Activated CD4-positive, alpha-beta T cell treated with anti-CD3 and anti-CD28 coated beads, Interleukin-2, amount 10 ng/mL, durations not matched to agents 7 days and 5 days (primary cell): Measurements from ENCODE around the gene SEC14L3. TPM values are rescaled to one million over a fixed set of nuclear protein-coding genes. Genes with fewer than 3 reads are reported as not detected.

Experiments
- CTCF ChIA-PET: fragments of 350-600 bp; sonication (Branson Sonifier 250); formaldehyde crosslinking; loops from one replicate; lab custom pipeline; 2021; ENCODE audit warnings: antibody characterized with exemption; lab: Charles Lee
- POLR2A ChIA-PET: fragments of 350-600 bp; sonication (Branson Sonifier 250); formaldehyde crosslinking; loops from one replicate; lab custom pipeline; 2021; ENCODE audit warnings: antibody characterized with exemption; lab: Charles Lee
- DNase-seq: peaks from one replicate; pipeline ENCODE4 v3.0.0-alpha.2; 2020
- H3K27ac Mint-ChIP-seq: one replicate; pipeline ENCODE4 v1.8.0; 2021; ENCODE audit warnings: mild to moderate bottlenecking, moderate library complexity, mixed read lengths
- H3K27me3 Mint-ChIP-seq: one replicate; pipeline ENCODE4 v1.8.0; 2021; ENCODE audit warnings: mixed read lengths
- H3K36me3 Mint-ChIP-seq: one replicate; pipeline ENCODE4 v1.8.0; 2021; ENCODE audit warnings: low read depth, mixed read lengths
- H3K4me1 Mint-ChIP-seq: one replicate; pipeline ENCODE4 v1.8.0; 2021; ENCODE audit warnings: mixed read lengths
- H3K4me3 Mint-ChIP-seq: one replicate; pipeline ENCODE4 v1.8.0; 2021; ENCODE audit warnings: mild to moderate bottlenecking, moderate library complexity, mixed read lengths
- H3K9me3 Mint-ChIP-seq: one replicate; pipeline ENCODE4 v1.8.0; 2021; ENCODE audit warnings: mixed read lengths
- total RNA-seq, 2 experiments: library from RNA; stranded (reverse); gene quantifications; one replicate each; pipeline ENCODE4 v1.2.3, GENCODE V29; 2021

The SEC14L3 gene
- total RNA-seq, 2 experiments from 2014 or later: not detected

DNA sequence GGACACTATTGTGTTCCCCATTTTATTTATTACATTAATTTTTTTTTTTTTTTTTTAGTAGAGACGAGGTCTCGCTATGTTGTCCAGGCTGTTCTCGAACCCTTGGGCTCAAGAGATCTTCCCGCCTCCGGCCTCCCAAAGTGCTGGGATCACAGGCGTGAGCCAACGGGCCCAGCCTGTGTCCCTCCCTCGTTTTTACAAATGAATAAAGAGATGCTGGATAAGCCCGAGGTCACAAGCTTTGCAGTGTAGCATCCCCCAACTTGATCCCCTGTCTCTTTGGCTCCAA is 46.5 kb downstream of the SEC14L3 start:
- Mint-ChIP-seq H3K4me1 (peaks cover 60% of the 10 kb centered on the region), H3K27ac (peak overlapping the region; percentile 92)
- POLR2A ChIA-PET: interaction anchor here (0.7 to 1.0 kb wide), 2 partner anchors 15 to 29 kb away, joined by 3 to 4 read pairs; partner anchors contain the start of gene SEC14L2

DNA sequence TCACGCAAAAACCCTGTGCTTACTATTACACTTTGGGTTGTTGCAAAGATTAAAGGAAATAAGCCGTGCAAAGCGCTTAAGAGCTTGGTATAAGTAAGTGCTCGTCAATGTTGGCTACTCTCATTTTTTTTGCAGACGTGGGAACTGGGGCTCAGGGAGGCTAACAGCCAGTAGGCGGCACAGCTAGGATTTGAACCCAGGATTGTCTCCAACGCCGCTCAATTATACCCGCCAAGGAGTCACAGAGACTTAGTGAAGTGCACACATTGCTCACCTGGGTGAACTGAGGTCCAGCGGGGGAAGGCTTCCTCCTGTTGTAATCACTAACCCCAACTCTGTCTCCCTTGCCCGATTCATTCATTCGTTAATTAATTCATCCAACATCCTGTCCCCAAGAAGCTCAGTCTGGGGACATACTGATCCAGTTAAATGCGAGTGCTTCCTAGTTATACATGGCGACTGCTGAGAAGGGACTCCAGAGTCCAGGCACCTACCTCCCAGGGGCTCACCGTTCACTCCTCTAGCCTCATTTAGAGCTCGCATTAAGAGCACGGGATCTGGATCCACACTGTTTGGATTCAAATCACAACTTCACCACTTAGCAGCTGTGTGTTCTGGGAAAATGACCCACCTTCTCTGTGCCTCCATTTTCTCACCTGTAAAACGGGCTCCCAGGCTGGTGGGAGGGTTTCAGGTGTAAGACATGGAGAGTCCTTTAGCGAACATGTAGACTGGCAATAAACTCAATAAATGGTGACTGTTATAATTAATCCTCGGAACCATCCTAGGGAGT is 47.1 kb downstream of the SEC14L3 start:
- Mint-ChIP-seq H3K27ac (peak overlapping the region; percentile 99), H3K4me3 (peak overlapping the region; percentile 99), H3K27me3 (no peaks in the 10 kb centered on the region), H3K36me3 (peaks cover 35% of the 10 kb centered on the region), H3K4me1 (peaks cover 61% of the 10 kb centered on the region), H3K9me3 (no peaks in the 10 kb centered on the region)
- ChIA-PET CTCF (interaction anchor here (0.5 to 7.4 kb wide), 19 partner anchors 10 to 391 kb away, joined by 3 to 91 read pairs (median 6); partner anchors contain the start of genes CASTOR1, CCDC157, RNF215 and SEC14L2), POLR2A (interaction anchor here (0.7 to 1.0 kb wide), 2 partner anchors 15 to 28 kb away, joined by 3 to 4 read pairs; partner anchors contain the start of gene SEC14L2)
- peak; percentile 40 for DNase-seq

More for the DNA sequence above, 46.5 kb downstream of the SEC14L3 start:
- CTCF ChIA-PET: interaction anchor here (0.9 to 7.4 kb wide), 14 partner anchors 11 to 160 kb away, joined by 3 to 91 read pairs (median 7); partner anchors contain the start of genes CASTOR1, RNF215 and SEC14L2
- Mint-ChIP-seq H3K36me3 (peaks cover 37% of the 10 kb centered on the region), H3K4me3 (peak overlapping the region; percentile 99), H3K9me3 (no peaks in the 10 kb centered on the region), H3K27me3 (no peaks in the 10 kb centered on the region)
- no peak for DNase-seq

DNA sequence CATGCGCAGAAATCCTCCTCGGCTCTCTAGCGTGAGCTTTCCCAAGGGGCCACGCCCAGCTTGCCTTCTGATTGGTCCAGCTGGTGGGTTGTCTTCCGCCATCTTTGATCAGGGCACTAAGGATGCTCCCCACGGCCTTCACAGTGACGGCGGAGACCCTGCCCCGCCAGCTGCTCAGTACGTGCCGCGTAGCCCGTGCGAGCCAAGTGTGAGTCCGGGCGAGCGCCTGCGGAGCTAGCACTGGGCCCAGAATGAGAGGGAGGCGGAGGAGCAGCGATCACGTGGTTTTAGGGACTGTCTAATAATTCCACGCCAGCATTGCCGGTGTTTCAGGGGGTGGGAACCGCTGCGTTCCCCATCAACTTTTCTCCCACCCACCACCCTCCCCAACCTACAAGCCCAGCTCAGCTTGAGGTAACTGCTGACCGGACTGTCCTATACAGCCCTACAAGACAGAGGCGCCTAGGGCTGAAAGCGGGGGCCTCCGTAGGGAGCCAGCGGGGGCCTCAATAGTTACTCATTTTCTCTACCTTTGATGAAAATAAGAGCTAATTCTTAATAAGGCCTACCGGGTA is 47.8 kb downstream of the SEC14L3 start:
- H3K4me1 Mint-ChIP-seq: peaks cover 63% of the 10 kb centered on the region
- peak overlapping the region; percentile 99 for H3K27ac Mint-ChIP-seq
- peak overlapping the region; percentile 99 for H3K4me3 Mint-ChIP-seq
- no peaks in the 10 kb centered on the region for H3K9me3 Mint-ChIP-seq
- H3K36me3 Mint-ChIP-seq: peaks cover 38% of the 10 kb centered on the region
- ChIA-PET POLR2A (interaction anchor here (0.7 to 1.0 kb wide), 3 partner anchors 21 to 246 kb away, joined by 3 read pairs; partner anchors contain the start of gene SEC14L2), CTCF (interaction anchor here (0.5 to 7.4 kb wide), 15 partner anchors 9 to 390 kb away, joined by 3 to 91 read pairs (median 6); partner anchors contain the start of genes CASTOR1, CCDC157, RNF215 and SEC14L2)
- peak; percentile 100 for DNase-seq
- no peaks in the 10 kb centered on the region for H3K27me3 Mint-ChIP-seq

DNA sequence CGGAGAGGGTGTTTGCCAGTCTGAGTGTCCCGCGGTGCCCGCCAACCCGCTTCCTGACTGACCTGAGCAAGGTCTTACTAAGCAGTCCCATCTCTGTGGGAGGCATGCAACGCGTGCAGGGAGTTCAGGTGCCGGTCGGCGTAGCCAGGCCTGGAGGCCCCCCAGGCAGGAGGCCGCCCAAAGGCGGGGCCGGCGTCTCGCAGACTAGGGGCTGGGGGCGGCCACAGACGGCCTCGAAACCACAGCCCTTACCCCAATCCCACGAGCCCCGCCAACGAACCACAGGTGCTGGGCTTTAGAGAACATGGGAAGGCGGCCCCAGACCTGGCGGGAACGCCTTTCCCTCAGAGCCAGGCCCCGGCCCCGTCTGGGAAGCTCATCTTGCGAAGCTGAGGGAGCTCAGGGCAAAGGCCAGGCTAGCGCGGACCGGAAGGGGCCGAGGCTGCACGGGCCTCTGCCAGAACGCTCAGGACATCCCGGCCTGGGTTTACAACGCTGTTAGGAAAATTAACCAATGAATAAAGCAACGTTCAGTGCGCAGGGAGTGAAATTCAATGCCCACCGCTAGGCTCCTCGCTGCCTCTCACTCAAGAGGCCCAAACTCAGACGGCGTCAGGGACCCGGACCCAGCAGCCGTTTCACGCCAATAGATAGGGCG is 48.4 kb downstream of the SEC14L3 start:
- CTCF ChIA-PET: interaction anchor here (0.8 to 7.4 kb wide), 13 partner anchors 9 to 135 kb away, joined by 3 to 91 read pairs (median 12); partner anchors contain the start of genes CASTOR1, CCDC157, RNF215 and SEC14L2

DNA sequence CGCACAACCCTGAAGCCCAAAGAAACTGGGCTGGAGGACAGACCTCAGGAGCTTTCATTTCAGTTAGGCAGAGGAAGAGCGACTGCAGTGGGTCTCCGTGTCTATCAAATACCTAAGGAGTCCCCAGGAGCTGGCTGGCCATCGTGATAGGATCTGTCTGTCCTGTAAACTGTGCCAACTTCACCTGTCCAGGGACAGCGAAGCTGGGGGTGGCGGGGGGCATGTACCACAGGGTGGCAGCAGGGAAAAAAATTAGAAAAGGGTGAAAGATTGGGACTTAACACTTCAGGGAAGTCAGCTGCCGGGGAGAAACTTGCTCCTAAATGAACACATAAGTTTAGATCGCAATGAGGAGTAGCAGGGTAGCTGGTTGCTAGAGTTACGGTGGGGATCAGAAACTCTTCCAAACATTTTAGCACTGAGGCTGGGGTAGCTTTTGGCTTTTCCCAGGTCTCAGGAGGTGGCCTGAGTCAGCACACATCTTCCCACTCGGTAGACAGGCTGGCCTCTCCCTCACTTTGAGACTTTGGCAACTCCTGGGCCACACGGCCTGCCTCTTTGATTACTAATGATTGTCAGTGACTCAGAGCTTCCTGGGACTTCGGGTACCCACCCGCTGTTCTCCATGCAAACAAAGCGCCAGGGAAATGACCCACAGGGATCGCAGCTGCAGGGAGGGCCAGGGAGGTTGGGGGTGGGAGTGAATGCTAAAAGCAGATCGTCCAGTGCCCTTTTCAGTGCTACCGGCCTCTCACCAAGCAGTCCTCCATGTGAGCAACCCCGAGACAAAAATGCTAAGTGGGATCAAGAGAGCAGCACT is 49.1 kb downstream of the SEC14L3 start:
- CTCF ChIA-PET: interaction anchor here (0.5 to 7.4 kb wide), 11 partner anchors 8 to 1656 kb away, joined by 3 to 91 read pairs (median 10); partner anchors contain the start of genes CASTOR1, RNF215 and SEC14L2
- Mint-ChIP-seq H3K27me3 (no peaks in the 10 kb centered on the region), H3K4me1 (peaks cover 62% of the 10 kb centered on the region), H3K36me3 (peaks cover 38% of the 10 kb centered on the region), H3K27ac (peak overlapping the region; percentile 99), H3K4me3 (peak overlapping the region; percentile 99), H3K9me3 (no peaks in the 10 kb centered on the region)
- POLR2A ChIA-PET: interaction anchor here (0.7 to 1.0 kb wide), 3 partner anchors 12 to 30 kb away, joined by 3 to 5 read pairs (median 3); no protein-coding TSS in a partner anchor
- DNase-seq: peak; percentile 12

More for the DNA sequence above, 48.4 kb downstream of the SEC14L3 start:
- POLR2A ChIA-PET: interaction anchor here (0.7 to 1.0 kb wide), 2 partner anchors 21 to 245 kb away, joined by 3 read pairs; no protein-coding TSS in a partner anchor
- Mint-ChIP-seq H3K4me3 (peak overlapping the region; percentile 99), H3K9me3 (no peaks in the 10 kb centered on the region), H3K27ac (peak overlapping the region; percentile 99), H3K27me3 (no peaks in the 10 kb centered on the region), H3K4me1 (peaks cover 63% of the 10 kb centered on the region), H3K36me3 (peaks cover 36% of the 10 kb centered on the region)
- DNase-seq: peak; percentile 41

DNA sequence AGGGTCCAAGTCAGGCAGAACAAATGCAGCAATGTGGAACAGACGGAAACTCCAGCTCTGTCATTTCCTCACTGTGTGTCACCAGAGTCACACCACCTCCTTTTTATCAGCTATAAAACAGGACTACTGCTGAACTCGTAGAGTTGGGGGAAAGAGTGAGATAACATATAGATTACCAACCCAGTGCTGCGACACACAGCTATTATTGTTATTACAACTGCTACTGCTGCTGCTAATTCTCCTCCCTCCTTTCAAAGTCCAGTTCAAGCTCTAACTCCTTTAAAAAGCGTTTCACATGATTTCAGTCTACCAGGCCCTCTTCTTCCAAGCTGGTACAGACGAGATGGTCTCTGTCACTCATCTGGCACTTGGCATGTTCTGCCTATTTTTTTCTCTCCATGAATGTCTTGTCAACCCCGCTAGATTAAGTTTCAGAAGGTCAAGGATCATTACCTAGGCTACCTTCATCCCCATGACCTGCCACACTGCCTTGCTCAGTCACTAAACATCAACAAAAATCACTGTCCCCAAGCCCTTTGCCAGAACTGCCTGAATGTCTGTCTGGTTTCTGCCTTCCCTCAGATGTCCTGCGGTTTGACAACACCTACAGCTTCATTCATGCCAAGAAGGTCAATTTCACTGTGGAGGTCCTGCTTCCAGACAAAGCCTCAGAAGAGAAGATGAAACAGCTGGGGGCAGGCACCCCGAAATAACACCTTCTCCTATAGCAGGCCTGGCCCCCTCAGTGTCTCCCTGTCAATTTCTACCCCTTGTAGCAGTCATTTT is 49.9 kb downstream of the SEC14L3 start:
- POLR2A ChIA-PET: interaction anchor here (0.7 to 0.8 kb wide), 2 partner anchors 12 to 29 kb away, joined by 3 to 5 read pairs; no protein-coding TSS in a partner anchor
- CTCF ChIA-PET: interaction anchor here (0.5 to 7.4 kb wide), 13 partner anchors 7 to 1655 kb away, joined by 3 to 91 read pairs (median 5); partner anchors contain the start of genes RNF215 and SEC14L2
- peak overlapping the region; percentile 99 for H3K27ac Mint-ChIP-seq
- H3K27me3 Mint-ChIP-seq: no peaks in the 10 kb centered on the region
- H3K36me3 Mint-ChIP-seq: peaks cover 34% of the 10 kb centered on the region
- H3K4me3 Mint-ChIP-seq: peak overlapping the region; percentile 99
- DNase-seq: no peak
- no peaks in the 10 kb centered on the region for H3K9me3 Mint-ChIP-seq
- peaks cover 55% of the 10 kb centered on the region for H3K4me1 Mint-ChIP-seq

DNA sequence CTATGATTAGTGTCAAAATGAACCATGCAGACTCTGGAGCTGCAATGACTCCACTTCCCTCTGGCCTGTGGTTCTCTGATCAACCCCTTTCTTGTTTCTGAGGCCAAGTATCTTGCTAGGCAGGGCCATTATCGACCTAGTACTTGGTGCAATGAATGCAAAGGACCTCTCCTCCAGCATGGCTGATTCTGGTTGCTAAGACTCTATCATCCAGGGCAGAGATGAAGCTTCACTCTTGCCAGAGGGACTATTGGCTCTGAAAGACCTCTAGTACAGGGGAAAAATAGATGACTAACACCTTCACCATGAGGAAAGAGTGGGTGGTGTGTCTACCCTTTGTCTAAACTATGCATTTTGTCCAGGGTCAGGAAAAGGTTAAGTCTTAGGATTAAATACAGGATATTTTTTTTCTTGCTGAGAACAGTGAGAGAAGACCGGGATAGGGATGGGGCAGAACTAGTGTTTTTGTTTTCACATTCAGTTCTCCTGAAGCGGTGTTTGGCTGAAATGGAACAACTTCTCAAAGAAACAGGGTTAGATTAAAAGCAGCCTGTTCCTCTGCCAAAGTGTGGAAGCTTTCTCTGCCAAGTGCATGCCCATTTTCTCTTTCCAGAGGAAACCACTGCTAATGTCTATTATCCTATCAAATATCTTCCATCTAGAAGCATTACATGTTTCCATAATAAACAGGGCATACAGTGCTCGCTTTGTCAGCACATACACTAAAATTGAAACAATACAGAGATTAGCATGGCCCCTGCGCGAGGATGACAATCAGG is 51.3 kb downstream of the SEC14L3 start:
- ChIA-PET POLR2A (no interaction called here), CTCF (interaction anchor here (0.6 to 4.8 kb wide), 4 partner anchors 9 to 132 kb away, joined by 3 to 28 read pairs (median 6); no protein-coding TSS in a partner anchor)
- H3K36me3 Mint-ChIP-seq: peaks cover 42% of the 10 kb centered on the region

DNA sequence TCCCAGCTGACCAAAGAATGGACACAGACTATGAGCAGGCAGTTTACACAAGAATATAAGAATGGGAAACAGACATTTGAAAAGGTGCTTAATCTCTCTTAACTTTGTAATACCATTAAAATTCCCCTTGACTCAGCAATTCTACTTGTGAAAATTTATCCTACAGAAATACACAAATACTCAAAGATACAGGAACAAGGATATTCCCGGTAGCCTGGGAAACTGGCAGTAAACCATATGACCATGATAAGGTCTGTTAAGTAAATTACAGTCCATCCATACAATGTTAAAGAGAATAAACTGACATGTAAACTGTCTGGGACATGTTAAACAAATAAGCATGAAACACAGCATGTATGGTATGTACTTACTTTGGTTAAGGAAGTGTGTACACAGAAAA is 55.0 kb downstream of the SEC14L3 start:
- Mint-ChIP-seq H3K4me3 (no peak overlapping the region), H3K27ac (no peak overlapping the region), H3K4me1 (peaks cover 43% of the 10 kb centered on the region), H3K27me3 (no peaks in the 10 kb centered on the region), H3K9me3 (no peaks in the 10 kb centered on the region), H3K36me3 (peaks cover 50% of the 10 kb centered on the region)
- ChIA-PET POLR2A (no interaction called here), CTCF (no interaction called here)
- DNase-seq: no peak

More for the DNA sequence above, 51.3 kb downstream of the SEC14L3 start:
- H3K4me1 Mint-ChIP-seq: peaks cover 47% of the 10 kb centered on the region
- H3K27ac Mint-ChIP-seq: no peak overlapping the region
- H3K4me3 Mint-ChIP-seq: no peak overlapping the region
- DNase-seq: no peak
- H3K9me3 Mint-ChIP-seq: no peaks in the 10 kb centered on the region
- no peaks in the 10 kb centered on the region for H3K27me3 Mint-ChIP-seq

DNA sequence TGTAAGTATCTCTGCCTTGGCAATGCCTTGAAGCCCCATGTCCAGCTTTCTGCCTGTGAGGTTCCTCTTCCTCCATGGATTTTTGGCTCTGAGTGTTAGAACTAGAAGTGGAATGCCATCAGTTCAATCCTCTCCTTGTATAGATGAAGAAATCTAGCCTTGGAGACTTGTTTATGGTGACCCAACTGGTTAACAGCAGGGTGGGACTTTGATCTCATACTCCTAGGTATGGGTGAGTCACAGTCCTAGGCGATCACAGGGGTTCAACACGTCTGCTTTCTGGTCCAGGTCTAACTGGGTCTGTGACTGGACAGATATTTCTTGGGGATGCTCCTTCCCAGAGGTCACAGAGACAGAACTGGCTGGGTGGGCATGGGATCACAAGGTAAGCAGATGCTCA is 55.4 kb downstream of the SEC14L3 start:
- ChIA-PET CTCF (no interaction called here), POLR2A (no interaction called here)
- Mint-ChIP-seq H3K4me3 (no peak overlapping the region), H3K27me3 (no peaks in the 10 kb centered on the region), H3K9me3 (no peaks in the 10 kb centered on the region), H3K27ac (no peak overlapping the region), H3K4me1 (peaks cover 40% of the 10 kb centered on the region), H3K36me3 (peaks cover 52% of the 10 kb centered on the region)
- DNase-seq: no peak

DNA sequence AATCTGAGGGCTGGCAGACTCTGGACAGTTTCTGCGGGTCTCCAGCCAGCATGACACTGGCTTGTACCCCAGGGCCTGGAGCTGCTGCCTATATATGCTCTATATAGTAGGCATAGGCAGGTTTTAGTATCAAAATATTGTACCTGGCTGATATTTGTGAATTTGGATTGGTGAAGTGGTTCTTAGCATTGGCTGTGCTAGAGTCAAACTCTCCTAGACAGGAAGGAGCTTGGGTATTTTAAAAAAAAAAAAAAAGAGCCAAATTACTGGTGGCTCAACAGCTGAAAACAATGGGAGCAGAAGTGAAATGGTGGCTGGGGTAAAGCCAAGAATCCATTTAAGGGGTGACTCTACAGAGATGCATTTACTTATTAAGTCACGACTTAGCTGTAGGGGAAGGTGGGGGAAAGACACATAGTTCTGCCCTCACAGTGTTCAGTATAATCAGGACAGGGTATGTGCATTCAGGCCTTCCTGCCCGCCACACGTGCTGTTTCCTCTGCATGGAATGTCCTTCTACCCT is 57.2 kb downstream of the SEC14L3 start:
- Mint-ChIP-seq H3K4me3 (no peak overlapping the region), H3K27me3 (no peaks in the 10 kb centered on the region), H3K27ac (no peak overlapping the region), H3K36me3 (peaks cover 56% of the 10 kb centered on the region), H3K9me3 (no peaks in the 10 kb centered on the region), H3K4me1 (peaks cover 31% of the 10 kb centered on the region)
- ChIA-PET POLR2A (no interaction called here), CTCF (interaction anchor here (1.0 to 2.5 kb wide), 10 partner anchors 8 to 89 kb away, joined by 3 to 18 read pairs (median 3); partner anchors contain the start of genes MTFP1, RNF215 and SEC14L2)
- DNase-seq: no peak
